GM19239 (cell line): ENCODE results near the gene TSPO2.
"Not testable (repeated sequence)": the region's sequence is repeated elsewhere in the genome, so short reads cannot be mapped to it uniquely, and the experiment has no call there.

ENCODE experiments used
- DNase-seq: peaks from one replicate; pipeline ENCODE4 v3.0.0; 2011; ENCODE audit warnings: low spot score; ENCODE audit not compliant: insufficient read length
- FAIRE-seq: peaks from 2 replicates; lab custom pipeline; 2011; peaks lifted over from hg19 to GRCh38; lab: Jason Lieb, UNC

TSPO2 gene

GRCh38 chr6:41042226-41043055 lies at the start of gene TSPO2:
TSPO2 (plus strand) TSS chr6:41042467; CDS start chr6:41042986, 519 bp downstream.
- FAIRE-seq: no peak
- DNase-seq: no peak

GRCh38 chr6:40992746-40993145 lies 49.5 kb upstream of the TSPO2 start:
- DNase-seq (no peak), FAIRE-seq (no peak)

GRCh38 chr6:40996591-40997233 lies 45.6 kb upstream of the TSPO2 start:
- FAIRE-seq (no peak), DNase-seq (no peak)

- FAIRE-seq (no peak), DNase-seq (no peak)
Observed at GRCh38 chr6:40997234-40997957, 44.9 kb upstream of the TSPO2 start.

- no peak for DNase-seq
- no peak for FAIRE-seq
Observed at GRCh38 chr6:40998661-40999060, 43.6 kb upstream of the TSPO2 start.

GRCh38 chr6:40999569-40999968 lies 42.7 kb upstream of the TSPO2 start:
- FAIRE-seq (no peak), DNase-seq (peak; percentile 21)

GRCh38 chr6:41000248-41000647 lies 42.0 kb upstream of the TSPO2 start:
- FAIRE-seq: no peak

GRCh38 chr6:41002168-41002567 lies 40.1 kb upstream of the TSPO2 start:
- DNase-seq (no peak), FAIRE-seq (no peak)

More at GRCh38 chr6:41000248-41000647, 42.0 kb upstream of the TSPO2 start:
- no peak for DNase-seq

- not testable (repeated sequence) for DNase-seq
- peak; percentile 86 for FAIRE-seq
Observed at GRCh38 chr6:41006217-41006616, 36.0 kb upstream of the TSPO2 start.

GRCh38 chr6:41006980-41007379 lies 35.3 kb upstream of the TSPO2 start:
- not testable (repeated sequence) for FAIRE-seq, DNase-seq

DNA sequence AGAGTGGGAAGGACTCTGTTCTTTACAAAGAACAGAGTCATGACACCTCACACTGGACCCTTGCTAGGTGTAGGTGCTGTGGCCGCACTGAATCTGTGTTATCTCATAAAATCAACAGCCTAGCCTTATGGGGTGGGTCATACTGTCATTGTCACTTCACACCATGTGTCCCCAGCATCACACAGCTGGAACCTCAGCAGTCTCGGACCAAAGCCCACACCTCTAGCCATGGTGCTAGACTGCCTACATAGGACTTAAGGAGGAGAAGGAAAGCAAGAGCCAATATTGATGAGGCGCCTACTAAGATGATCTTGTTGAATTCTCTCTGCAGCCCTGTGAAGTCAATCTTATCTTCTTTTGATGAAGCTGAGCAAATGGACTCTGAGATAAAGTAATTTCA lies 34.3 kb upstream of the TSPO2 start:
- FAIRE-seq (no peak), DNase-seq (no peak)

DNA sequence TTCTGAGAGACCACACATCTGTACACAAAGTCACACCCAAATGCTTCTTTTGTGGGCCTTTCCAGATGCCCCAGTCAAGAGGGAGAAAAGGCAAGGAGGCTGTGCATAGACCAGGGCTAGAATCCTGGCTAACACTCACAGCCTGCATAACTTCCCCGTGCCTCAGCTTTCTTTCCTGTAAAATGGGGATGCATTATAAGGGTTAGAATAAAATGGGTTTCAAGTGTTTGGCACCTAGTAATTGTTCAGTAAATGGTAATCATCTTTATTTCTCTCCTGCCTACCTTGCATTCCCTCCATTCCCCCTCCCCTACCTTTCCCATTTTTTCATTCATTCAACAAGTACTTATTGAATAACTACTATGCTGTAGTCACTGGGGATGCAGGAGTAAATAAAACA lies 32.6 kb upstream of the TSPO2 start:
- FAIRE-seq: no peak
- DNase-seq: no peak

GRCh38 chr6:41011673-41012072 lies 30.6 kb upstream of the TSPO2 start:
- FAIRE-seq: no peak
- DNase-seq: no peak

GRCh38 chr6:41013466-41014153 lies 28.7 kb upstream of the TSPO2 start:
- DNase-seq (no peak), FAIRE-seq (no peak)

- FAIRE-seq: no peak
Observed at GRCh38 chr6:41014780-41015179, 27.5 kb upstream of the TSPO2 start.

GRCh38 chr6:41015860-41016259 lies 26.4 kb upstream of the TSPO2 start:
- FAIRE-seq, DNase-seq: not testable (repeated sequence)

More at GRCh38 chr6:41014780-41015179, 27.5 kb upstream of the TSPO2 start:
- DNase-seq: no peak

DNA sequence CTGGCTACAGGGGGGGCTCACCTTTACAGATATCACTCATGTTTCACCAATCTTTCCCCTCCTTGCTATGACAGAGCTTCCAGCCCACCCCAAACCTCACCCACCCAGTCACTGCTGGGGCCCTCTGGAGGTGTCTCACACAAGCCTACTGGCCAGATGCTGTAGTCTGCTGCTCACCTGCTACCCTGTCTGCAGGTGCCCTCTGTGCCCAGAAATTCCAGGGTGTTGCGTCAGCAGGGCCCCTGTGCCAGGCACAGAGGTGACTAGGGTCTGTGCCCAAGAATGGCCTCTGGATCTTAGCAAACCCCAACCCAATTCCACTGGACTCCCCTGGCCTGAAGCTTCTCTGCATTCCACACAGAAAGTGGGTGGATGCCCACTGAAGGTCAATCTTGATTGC lies 24.6 kb upstream of the TSPO2 start:
- DNase-seq (no peak), FAIRE-seq (no peak)

DNA sequence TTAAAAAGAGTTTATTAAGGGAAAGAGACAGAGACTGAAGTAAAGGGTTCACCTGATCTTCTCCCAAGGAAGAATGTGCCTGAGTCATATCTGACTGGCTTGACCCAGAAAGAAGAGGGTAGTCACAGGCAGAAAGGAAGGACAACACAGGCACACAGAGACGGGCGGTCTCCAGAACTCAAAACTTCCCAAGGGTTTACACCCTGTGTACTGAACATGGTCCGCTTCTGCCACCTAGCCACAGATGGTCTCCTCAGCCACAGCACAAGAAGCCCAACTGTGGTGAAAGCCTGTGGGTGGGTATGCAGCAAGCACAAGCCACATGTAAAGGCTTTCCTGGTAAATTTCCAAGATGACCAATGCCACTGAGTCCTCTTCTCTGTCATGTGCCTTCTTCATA lies 20.4 kb upstream of the TSPO2 start:
- DNase-seq (no peak), FAIRE-seq (no peak)

DNA sequence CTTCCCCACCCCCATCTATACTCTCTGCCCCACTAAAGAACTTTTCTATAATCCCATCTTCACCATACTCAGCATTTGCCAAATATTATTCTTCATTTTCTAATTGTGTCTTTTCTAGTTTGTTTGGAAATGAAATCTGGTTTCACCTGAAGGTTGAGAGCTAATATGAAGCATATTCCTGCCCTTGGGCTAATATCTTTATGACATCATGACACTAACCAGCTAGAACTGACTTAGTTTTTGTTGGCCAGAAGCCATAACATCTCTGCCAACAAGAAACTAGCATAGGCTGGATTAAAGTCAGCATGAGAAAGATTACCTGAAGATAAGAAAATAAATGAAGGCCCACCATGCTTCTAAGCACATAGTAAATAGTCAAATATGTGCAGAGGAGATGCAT lies 20.0 kb upstream of the TSPO2 start:
- no peak for DNase-seq
- FAIRE-seq: no peak

DNA sequence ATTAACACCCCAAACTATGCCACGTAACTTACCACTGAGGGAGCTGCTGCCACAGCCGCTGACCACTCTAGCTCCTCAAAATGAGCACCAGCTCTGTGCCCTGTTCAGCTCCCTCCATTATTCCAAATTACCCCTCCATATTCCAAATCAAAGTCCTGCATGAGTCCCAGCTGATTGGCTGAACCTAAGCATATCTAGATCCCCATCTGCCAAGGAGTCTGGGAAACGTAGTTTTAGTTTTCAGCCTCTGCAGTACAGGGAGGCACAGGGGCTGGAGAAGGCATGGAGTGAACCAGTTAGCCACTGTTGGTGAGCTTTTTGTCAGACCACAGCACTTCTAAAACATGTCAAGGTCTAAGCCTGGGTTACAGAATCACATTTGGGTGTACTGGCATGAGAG lies 19.2 kb upstream of the TSPO2 start:
- DNase-seq (no peak), FAIRE-seq (no peak)
